DOHH2 (cell line): Measurements from ENCODE around the gene SHISA7.

ENCODE experiments used
- CTCF ChIP-seq: fragments of 200-600 bp; sonication (generic); IDR thresholded peaks from one replicate; pipeline ENCODE4 v1.5.1; 2014; ENCODE audit warnings: antibody characterized with exemption, mild to moderate bottlenecking, low read depth, low read length; ENCODE audit not compliant: poor library complexity, severe bottlenecking
- EZH2phosphoT487 ChIP-seq: fragments of 200-600 bp; sonication (generic); IDR thresholded peaks from 2 replicates; pipeline ENCODE4 v1.6.1; 2017; ENCODE audit warnings: borderline replicate concordance, mild to moderate bottlenecking, antibody characterized with exemption, low read length, moderate library complexity, mixed read lengths

- TF ChIP-seq CTCF: no peak
- TF ChIP-seq EZH2phosphoT487: no peak
Measured at GRCh38 chr19:55474269-55475265, 31.5 kb upstream of the SHISA7 start.
